Astrocyte (in vitro differentiated cells and primary cell): ENCODE results near the gene GALNT17. TPM values are rescaled to one million over a fixed set of nuclear protein-coding genes. Genes with fewer than 3 reads are reported as not detected.

Experiments
- DNase-seq: peaks from one replicate; pipeline ENCODE4 v3.0.0-alpha.2; 2010; ENCODE audit warnings: low read depth
- FAIRE-seq: peaks from 2 replicates; lab custom pipeline; 2011; peaks lifted over from hg19 to GRCh38; lab: Jason Lieb, UNC
- H2AFZ ChIP-seq: 2 replicates; pipeline ENCODE4 v1.6.0; 2012; ENCODE audit warnings: low read depth, low read length, inconsistent platforms
- H3K27ac ChIP-seq: 2 replicates; pipeline ENCODE4 v1.5.1; 2011; ENCODE audit warnings: low read depth, low read length, inconsistent platforms
- H3K27me3 ChIP-seq: 2 replicates; pipeline ENCODE4 v1.6.0; 2011; ENCODE audit warnings: low read length, inconsistent platforms; ENCODE audit not compliant: insufficient read depth
- H3K36me3 ChIP-seq: 2 replicates; pipeline ENCODE4 v1.5.1; 2011; ENCODE audit warnings: low read length, inconsistent platforms; ENCODE audit not compliant: insufficient read depth
- H3K4me1 ChIP-seq: 2 replicates; pipeline ENCODE4 v1.5.1; 2011; ENCODE audit warnings: low read length, inconsistent platforms; ENCODE audit not compliant: insufficient read depth
- H3K4me2 ChIP-seq: 2 replicates; pipeline ENCODE4 v1.6.0; 2012; ENCODE audit warnings: low read length, inconsistent platforms
- H3K4me3 ChIP-seq: 2 replicates; pipeline ENCODE4 v1.5.1; 2011; ENCODE audit warnings: low read depth, mild to moderate bottlenecking, low read length, inconsistent platforms; ENCODE audit not compliant: insufficient read depth
- H3K79me2 ChIP-seq: 2 replicates; pipeline ENCODE4 v1.6.0; 2012; ENCODE audit warnings: mild to moderate bottlenecking, low read length, inconsistent platforms; ENCODE audit not compliant: insufficient read depth
- H3K9ac ChIP-seq: 2 replicates; pipeline ENCODE4 v1.6.0; 2012; ENCODE audit warnings: mild to moderate bottlenecking, low read length, inconsistent platforms
- H3K9me3 ChIP-seq: 2 replicates; pipeline ENCODE4 v1.5.1; 2012; ENCODE audit warnings: low read depth, mild to moderate bottlenecking, low read length, inconsistent platforms; ENCODE audit not compliant: insufficient read depth
- H4K20me1 ChIP-seq: 2 replicates; pipeline ENCODE4 v1.6.0; 2012; ENCODE audit warnings: low read length, inconsistent platforms; ENCODE audit not compliant: insufficient read depth
- H3K27ac Mint-ChIP-seq: one replicate; pipeline ENCODE4 v1.8.0; 2021; ENCODE audit warnings: mild to moderate bottlenecking, mixed read lengths; ENCODE audit not compliant: unreplicated experiment
- H3K27me3 Mint-ChIP-seq: one replicate; pipeline ENCODE4 v1.8.0; 2021; ENCODE audit warnings: low read depth, mixed read lengths; ENCODE audit not compliant: unreplicated experiment
- H3K36me3 Mint-ChIP-seq: one replicate; pipeline ENCODE4 v1.8.0; 2021; ENCODE audit warnings: low read depth, mixed read lengths; ENCODE audit not compliant: unreplicated experiment
- H3K4me1 Mint-ChIP-seq: one replicate; pipeline ENCODE4 v1.8.0; 2021; ENCODE audit warnings: low read depth, mixed read lengths; ENCODE audit not compliant: unreplicated experiment
- H3K4me3 Mint-ChIP-seq: one replicate; pipeline ENCODE4 v1.8.0; 2021; ENCODE audit warnings: mild to moderate bottlenecking, moderate library complexity, mixed read lengths; ENCODE audit not compliant: unreplicated experiment
- H3K9me3 Mint-ChIP-seq: one replicate; pipeline ENCODE4 v1.8.0; 2021; ENCODE audit warnings: mild to moderate bottlenecking, mixed read lengths; ENCODE audit not compliant: unreplicated experiment
- CTCF ChIP-seq: IDR thresholded peaks from 2 replicates; pipeline ENCODE4 v1.5.1; 2011; ENCODE audit warnings: low read depth, mild to moderate bottlenecking, inconsistent platforms, low read length, moderate library complexity; ENCODE audit not compliant: insufficient read depth
- EZH2 ChIP-seq: IDR thresholded peaks from 2 replicates; pipeline ENCODE4 v1.6.1; 2012; ENCODE audit warnings: mild to moderate bottlenecking, low read length, inconsistent platforms; ENCODE audit not compliant: insufficient read depth
- total RNA-seq: library from RNA; stranded (reverse); gene quantifications from 2 replicates; pipeline ENCODE4 v1.2.1, GENCODE V29; 2021

Gene GALNT17
- total RNA-seq, 1 donor from 2014 or later = 7.8 TPM

DNA sequence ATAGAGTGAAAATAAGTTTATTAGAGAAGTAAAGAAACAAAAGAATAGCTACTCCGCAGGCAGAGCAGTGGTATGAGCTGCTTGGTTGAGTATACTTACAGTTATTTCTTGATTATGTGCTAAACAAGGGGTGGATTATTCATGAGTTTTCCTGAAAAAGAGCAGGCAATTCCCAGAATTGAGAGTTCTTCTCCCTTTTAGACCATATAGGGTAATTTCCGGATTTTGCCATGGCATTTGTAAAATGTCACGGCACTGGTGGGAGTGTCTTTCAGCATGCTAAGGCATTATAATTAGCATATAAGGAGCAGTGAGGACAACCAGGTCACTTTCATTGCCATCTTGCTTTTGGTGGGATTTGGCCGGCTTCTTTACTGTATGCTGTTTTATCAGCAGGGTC, 25.7 kb upstream of the GALNT17 start:
- H3K79me2 ChIP-seq = no peaks in the 10 kb centered on the region
- H2AFZ ChIP-seq = no peak overlapping the region
- FAIRE-seq (no peak), DNase-seq (no peak)
- Mint-ChIP-seq H3K4me1 (no peaks in the 10 kb centered on the region), H3K27ac (no peak overlapping the region), H3K4me3 (no peak overlapping the region), H3K9me3 (no peaks in the 10 kb centered on the region), H3K27me3 (peaks cover 5% of the 10 kb centered on the region), H3K36me3 (no peaks in the 10 kb centered on the region)
- TF ChIP-seq CTCF (no peak), EZH2 (no peak)
- no peaks in the 10 kb centered on the region for H4K20me1 ChIP-seq
- H3K36me3 ChIP-seq = no peaks in the 10 kb centered on the region
- H3K9ac ChIP-seq = no peak overlapping the region
- no peak overlapping the region for H3K4me2 ChIP-seq
- no peak overlapping the region for H3K27ac ChIP-seq
- no peak overlapping the region for H3K4me3 ChIP-seq
- H3K27me3 ChIP-seq = no peaks in the 10 kb centered on the region
- peaks cover 2% of the 10 kb centered on the region for H3K9me3 ChIP-seq
- H3K4me1 ChIP-seq = no peaks in the 10 kb centered on the region

- Histone ChIP-seq H3K4me3 (no peak overlapping the region), H3K36me3 (no peaks in the 10 kb centered on the region), H2AFZ (no peak overlapping the region), H3K4me2 (no peak overlapping the region), H3K27ac (no peak overlapping the region), H3K27me3 (no peaks in the 10 kb centered on the region), H3K4me1 (no peaks in the 10 kb centered on the region), H3K79me2 (no peaks in the 10 kb centered on the region), H3K9ac (no peak overlapping the region), H3K9me3 (peaks cover 2% of the 10 kb centered on the region), H4K20me1 (no peaks in the 10 kb centered on the region)
- Mint-ChIP-seq H3K27ac (no peak overlapping the region), H3K9me3 (peaks cover 2% of the 10 kb centered on the region), H3K36me3 (no peaks in the 10 kb centered on the region), H3K4me3 (no peak overlapping the region), H3K27me3 (peaks cover 15% of the 10 kb centered on the region), H3K4me1 (peaks cover 3% of the 10 kb centered on the region)
- no peak for DNase-seq
- FAIRE-seq = no peak
- no peak for TF ChIP-seq CTCF
- TF ChIP-seq EZH2 = no peak
These were observed 19.5 kb upstream of the GALNT17 start for GRCh38 chr7:71112436-71112835.

DNA sequence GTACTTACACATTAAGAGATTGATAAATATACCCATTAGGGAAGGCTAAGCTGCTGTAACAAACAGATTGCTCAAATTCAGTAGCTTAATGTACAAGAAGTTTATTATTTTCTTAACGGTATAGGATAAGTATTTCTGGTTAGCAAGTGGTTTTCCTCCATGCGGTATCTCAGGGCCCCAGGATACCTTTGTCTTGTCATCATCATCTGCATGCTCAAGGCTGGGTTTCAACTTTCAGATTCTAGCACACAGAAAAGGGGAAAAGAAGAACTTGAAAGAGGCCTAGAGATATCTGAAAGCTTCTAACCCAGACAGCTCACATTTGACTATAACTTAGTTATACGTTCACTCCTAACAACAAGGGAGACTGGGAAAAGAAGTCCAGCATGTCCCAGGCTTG, 11.8 kb upstream of the GALNT17 start:
- TF ChIP-seq CTCF (no peak), EZH2 (no peak)
- peaks cover 1% of the 10 kb centered on the region for H3K9me3 Mint-ChIP-seq

More for the DNA sequence above, 11.8 kb upstream of the GALNT17 start:
- H3K4me1 ChIP-seq = no peaks in the 10 kb centered on the region
- H4K20me1 ChIP-seq = no peaks in the 10 kb centered on the region
- no peak overlapping the region for H3K4me2 ChIP-seq
- no peaks in the 10 kb centered on the region for H3K36me3 ChIP-seq
- no peak overlapping the region for H3K27ac ChIP-seq
- no peak overlapping the region for H3K9ac ChIP-seq
- FAIRE-seq = no peak
- H3K79me2 ChIP-seq = no peaks in the 10 kb centered on the region
- H2AFZ ChIP-seq = no peak overlapping the region
- Mint-ChIP-seq H3K4me1 (peaks cover 3% of the 10 kb centered on the region), H3K27ac (no peak overlapping the region), H3K4me3 (no peak overlapping the region), H3K27me3 (peaks cover 16% of the 10 kb centered on the region), H3K36me3 (no peaks in the 10 kb centered on the region)
- DNase-seq = no peak
- no peaks in the 10 kb centered on the region for H3K27me3 ChIP-seq
- no peaks in the 10 kb centered on the region for H3K9me3 ChIP-seq
- H3K4me3 ChIP-seq = no peak overlapping the region
